ENCODE data around the gene FRMD3. TPM values are rescaled to one million over a fixed set of nuclear protein-coding genes. Genes with fewer than 3 reads are reported as not detected.
"Not testable (repeated sequence)": the region's sequence is repeated elsewhere in the genome, so short reads cannot be mapped to it uniquely, and the experiment has no call there.

Gene FRMD3
- total and polyA plus RNA-seq, 2 donors (not counting 3 experiments of a cell fraction or from before 2014, with no cell fraction given): 3.0 to 6.1 TPM

- intact Hi-C loops (cut with micrococcal nuclease): no loop called here
- Histone ChIP-seq H2AFZ (ENCODE audit: low read depth, low read length) (no peak overlapping the region), H3K4me1 (ENCODE audit: control insufficient read depth, extremely low read depth, insufficient read depth, low read length) (no peaks in the 10 kb centered on the region), H4K20me1 (replicated peaks; ENCODE audit: control insufficient read depth, extremely low read depth, insufficient read depth, low read length) (no peaks in the 10 kb centered on the region), H3K4me2 (ENCODE audit: insufficient read depth, low read length) (no peak overlapping the region), H3K27ac (ENCODE audit: insufficient read depth, low read depth, low read length) (no peak overlapping the region), H3K9ac (replicated peaks; ENCODE audit: extremely low read depth, insufficient read depth, low read length) (no peak overlapping the region), H3K9me1 (replicated peaks; ENCODE audit: control insufficient read depth, extremely low read depth, insufficient read depth, low read length) (no peaks in the 10 kb centered on the region), H3K36me3 (ENCODE audit: control insufficient read depth in 2 of 2, extremely low read depth in 1 of 2, insufficient read depth in 2 of 2, low read length in 2 of 2) (no peaks in the 10 kb centered on the region), H3K27me3 (ENCODE audit: control insufficient read depth in 2 of 2, insufficient read depth in 2 of 2, low read length in 2 of 2) (peaks cover 0 to 2% of the 10 kb centered on the region in 2 experiments), H3K79me2 (ENCODE audit: control insufficient read depth, insufficient read depth, low read length) (no peaks in the 10 kb centered on the region), H3K4me3 (replicated peaks in 1 of 3; ENCODE audit: insufficient read depth in 1 of 3, low read depth in 1 of 3, low read length in 3 of 3) (no peak overlapping the region), H3K9me3 (replicated peaks; ENCODE audit: control insufficient read depth, insufficient read depth, low read length) (no peaks in the 10 kb centered on the region)
- ChIA-PET CTCF (interaction anchor here (0.6 to 0.7 kb wide), 2 partner anchors 13 to 18 kb away, joined by 3 read pairs; partner anchors contain the start of gene FRMD3), POLR2A (no interaction called here)
- dilution Hi-C loops (cut with MboI; ENCODE audit: extremely low pct_ligation_motif_present, low sequenced_read_pairs): no loop called here
- no TSS peak for BruUV-seq (replicated peaks)
- no peak for TF ChIP-seq FOS (IDR thresholded peaks at IDR 0.05; ENCODE audit: borderline replicate concordance, insufficient read depth, low read length)
- no peak for TF ChIP-seq GATA2 (IDR thresholded peaks at IDR 0.05; ENCODE audit: insufficient read depth, insufficient read length, low read depth, low read length)
- no peak for TF ChIP-seq EZH2 (IDR thresholded peaks at IDR 0.05; ENCODE audit: borderline replicate concordance, low read depth, low read length, severe bottlenecking)
- no peak for TF ChIP-seq POLR2A (IDR thresholded peaks at IDR 0.05; ENCODE audit: low read depth, low read length)
- TF ChIP-seq, protein P1, sequence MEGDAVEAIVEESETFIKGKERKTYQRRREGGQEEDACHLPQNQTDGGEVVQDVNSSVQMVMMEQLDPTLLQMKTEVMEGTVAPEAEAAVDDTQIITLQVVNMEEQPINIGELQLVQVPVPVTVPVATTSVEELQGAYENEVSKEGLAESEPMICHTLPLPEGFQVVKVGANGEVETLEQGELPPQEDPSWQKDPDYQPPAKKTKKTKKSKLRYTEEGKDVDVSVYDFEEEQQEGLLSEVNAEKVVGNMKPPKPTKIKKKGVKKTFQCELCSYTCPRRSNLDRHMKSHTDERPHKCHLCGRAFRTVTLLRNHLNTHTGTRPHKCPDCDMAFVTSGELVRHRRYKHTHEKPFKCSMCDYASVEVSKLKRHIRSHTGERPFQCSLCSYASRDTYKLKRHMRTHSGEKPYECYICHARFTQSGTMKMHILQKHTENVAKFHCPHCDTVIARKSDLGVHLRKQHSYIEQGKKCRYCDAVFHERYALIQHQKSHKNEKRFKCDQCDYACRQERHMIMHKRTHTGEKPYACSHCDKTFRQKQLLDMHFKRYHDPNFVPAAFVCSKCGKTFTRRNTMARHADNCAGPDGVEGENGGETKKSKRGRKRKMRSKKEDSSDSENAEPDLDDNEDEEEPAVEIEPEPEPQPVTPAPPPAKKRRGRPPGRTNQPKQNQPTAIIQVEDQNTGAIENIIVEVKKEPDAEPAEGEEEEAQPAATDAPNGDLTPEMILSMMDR (IDR thresholded peaks at IDR 0.05; ENCODE audit: extremely low read depth in 1 of 2, insufficient read depth in 1 of 2, low read depth in 1 of 2, low read length in 2 of 2): no peak
- TF ChIP-seq MYC (IDR thresholded peaks at IDR 0.05; ENCODE audit: low read depth, low read length): no peak
- TF ChIP-seq JUN (IDR thresholded peaks at IDR 0.05; ENCODE audit: borderline replicate concordance, insufficient read depth, insufficient read length, low read depth): no peak
- TF ChIP-seq, protein P2, sequence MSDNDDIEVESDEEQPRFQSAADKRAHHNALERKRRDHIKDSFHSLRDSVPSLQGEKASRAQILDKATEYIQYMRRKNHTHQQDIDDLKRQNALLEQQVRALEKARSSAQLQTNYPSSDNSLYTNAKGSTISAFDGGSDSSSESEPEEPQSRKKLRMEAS (IDR thresholded peaks at IDR 0.05; ENCODE audit: insufficient read depth, insufficient read length): no peak
- no peak for TF ChIP-seq POLR2AphosphoS5 (IDR thresholded peaks at IDR 0.05; ENCODE audit: insufficient read depth, low read depth, low read length)
- no peak for DNase-seq (ENCODE audit: low read depth, low spot score)
- FAIRE-seq: no peak
These were observed 17.9 kb downstream of the FRMD3 start for GRCh38 chr9:83520292-83520691.

DNA sequence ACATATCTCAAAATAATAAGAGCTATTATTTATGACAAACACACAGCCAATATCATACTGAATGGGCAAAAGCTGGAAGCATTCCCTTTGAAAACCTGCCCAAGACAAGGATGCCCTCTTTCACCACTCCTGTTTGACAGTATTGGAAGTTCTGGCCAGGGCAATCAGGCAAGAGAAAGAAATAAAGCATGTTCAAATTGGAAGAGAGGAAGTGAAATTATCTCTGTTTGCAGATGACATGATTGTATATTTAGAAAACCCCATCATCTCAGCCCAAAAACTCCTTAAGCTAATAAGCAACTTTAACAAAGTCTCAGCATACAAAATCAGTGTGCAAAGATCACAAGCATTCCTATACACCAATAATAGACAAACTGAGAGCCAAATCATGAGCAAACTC, 20.2 kb downstream of the FRMD3 start:
- H3K4me3 ChIP-seq (replicated peaks in 1 of 3; ENCODE audit: insufficient read depth in 1 of 3, low read depth in 1 of 3, low read length in 3 of 3); DNase-seq (ENCODE audit: low read depth, low spot score); H3K4me2 ChIP-seq (ENCODE audit: insufficient read depth, low read length); H3K36me3 ChIP-seq (ENCODE audit: control insufficient read depth in 2 of 2, extremely low read depth in 1 of 2, insufficient read depth in 2 of 2, low read length in 2 of 2); FAIRE-seq; H3K27me3 ChIP-seq (ENCODE audit: control insufficient read depth in 2 of 2, insufficient read depth in 2 of 2, low read length in 2 of 2); H3K79me2 ChIP-seq (ENCODE audit: control insufficient read depth, insufficient read depth, low read length); H2AFZ ChIP-seq (ENCODE audit: low read depth, low read length); H3K9ac ChIP-seq (replicated peaks; ENCODE audit: extremely low read depth, insufficient read depth, low read length); intact Hi-C loops (cut with micrococcal nuclease); H3K4me1 ChIP-seq (ENCODE audit: control insufficient read depth, extremely low read depth, insufficient read depth, low read length); H3K9me3 ChIP-seq (replicated peaks; ENCODE audit: control insufficient read depth, insufficient read depth, low read length); H3K9me1 ChIP-seq (replicated peaks; ENCODE audit: control insufficient read depth, extremely low read depth, insufficient read depth, low read length); H4K20me1 ChIP-seq (replicated peaks; ENCODE audit: control insufficient read depth, extremely low read depth, insufficient read depth, low read length); BruUV-seq (replicated peaks); H3K27ac ChIP-seq (ENCODE audit: insufficient read depth, low read depth, low read length); dilution Hi-C loops (cut with MboI; ENCODE audit: extremely low pct_ligation_motif_present, low sequenced_read_pairs); CTCF ChIA-PET; POLR2A ChIA-PET: not testable (repeated sequence)

Measured in endothelial cell of umbilical vein (primary cell).